Measurements from ENCODE around the gene CTNNA1.

- TF ChIP-seq CTCF (IDR thresholded peaks at IDR 0.05) (no peak), POLR2A (IDR thresholded peaks at IDR 0.05) (no peak)
Observed at GRCh38 chr5:138909734-138910133, 156.5 kb downstream of the CTNNA1 start.

All from adrenal gland (tissue), 5 donors.